Measurements from ENCODE around the gene H2BK1.

Gene H2BK1

GRCh38 chr7:151245360-151246101 lies 35.2 kb upstream of the H2BK1 start:
- DNase-seq (ENCODE audit: low read depth in 3 of 3) = peak in 1 of 3 donors; percentile 37

- no peak for DNase-seq (ENCODE audit: low read depth in 3 of 3)
Observed at GRCh38 chr7:151244841-151245346, 34.6 kb upstream of the H2BK1 start.

DNA sequence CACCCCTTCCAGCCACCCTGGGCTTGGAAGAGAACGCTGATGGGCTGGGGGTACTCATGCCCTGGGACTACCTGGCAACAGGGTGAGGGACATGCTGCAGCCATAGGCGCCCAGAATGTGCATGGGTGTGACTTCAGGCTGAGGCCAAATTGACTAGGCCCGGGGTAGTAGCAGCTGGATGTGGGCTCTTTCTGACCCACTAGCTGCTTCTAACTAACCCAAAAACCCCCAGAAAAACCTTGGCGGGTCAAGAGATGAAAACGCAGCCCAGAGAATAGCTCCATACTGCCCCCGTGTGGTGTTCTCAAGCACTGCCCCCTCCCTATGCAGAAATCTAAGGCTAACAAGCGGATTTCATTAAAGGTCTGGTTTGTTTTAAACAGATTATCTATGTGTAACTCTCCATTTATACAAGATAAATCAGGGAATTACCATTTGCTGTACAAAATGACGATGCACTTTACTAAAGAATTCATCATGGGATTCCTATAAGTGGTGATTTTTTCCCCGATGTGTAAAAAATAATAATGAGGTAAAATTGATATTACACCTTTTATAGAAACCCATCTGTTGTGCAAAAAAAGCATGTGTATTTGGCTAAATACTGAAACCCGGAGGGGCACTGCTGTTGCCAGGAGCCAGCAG lies 34.0 kb upstream of the H2BK1 start:
- no peak for DNase-seq (ENCODE audit: low read depth in 3 of 3)

GRCh38 chr7:151243408-151244195 lies 33.3 kb upstream of the H2BK1 start:
- no peak for DNase-seq (ENCODE audit: low read depth in 3 of 3)

DNA sequence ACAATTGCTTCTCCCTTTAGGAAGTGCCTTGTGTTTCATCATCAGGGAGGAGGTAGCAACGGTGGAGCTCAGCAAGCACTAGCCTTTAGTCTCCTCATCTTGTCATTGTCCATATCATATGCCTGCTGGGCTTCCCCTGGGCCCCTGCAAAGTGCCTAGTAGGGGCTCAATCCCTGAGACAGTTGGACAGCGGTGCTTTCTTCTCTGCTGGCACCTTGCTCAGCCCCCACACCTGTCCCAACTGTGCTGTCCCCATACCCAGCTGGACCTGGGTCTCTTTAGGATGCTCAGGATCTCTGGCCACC lies 32.7 kb upstream of the H2BK1 start:
- DNase-seq (ENCODE audit: low read depth in 3 of 3) = no peak

GRCh38 chr7:151242159-151243044 lies 32.1 kb upstream of the H2BK1 start:
- no peak for DNase-seq (ENCODE audit: low read depth in 3 of 3)

DNA sequence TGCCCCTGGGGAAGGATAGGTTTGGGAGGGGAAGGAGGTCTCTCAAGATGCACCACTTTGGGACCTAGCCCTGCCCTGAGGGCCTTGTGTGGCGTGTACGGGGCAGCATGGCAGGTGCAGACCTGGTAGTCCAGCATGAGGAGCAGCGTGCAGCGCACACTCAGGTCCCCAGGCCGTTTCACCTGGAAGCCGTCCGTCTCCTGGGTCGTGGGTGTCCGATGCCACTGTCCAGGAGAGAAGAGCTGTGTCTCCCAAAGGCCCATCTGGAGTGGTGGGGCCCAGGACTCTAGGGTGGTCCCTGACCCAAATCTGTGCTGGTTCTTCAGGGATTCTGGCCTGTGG lies 31.4 kb upstream of the H2BK1 start:
- DNase-seq (ENCODE audit: low read depth in 3 of 3) = no peak

GRCh38 chr7:151240942-151241754 lies 30.9 kb upstream of the H2BK1 start:
- no peak for DNase-seq (ENCODE audit: low read depth in 3 of 3)

DNA sequence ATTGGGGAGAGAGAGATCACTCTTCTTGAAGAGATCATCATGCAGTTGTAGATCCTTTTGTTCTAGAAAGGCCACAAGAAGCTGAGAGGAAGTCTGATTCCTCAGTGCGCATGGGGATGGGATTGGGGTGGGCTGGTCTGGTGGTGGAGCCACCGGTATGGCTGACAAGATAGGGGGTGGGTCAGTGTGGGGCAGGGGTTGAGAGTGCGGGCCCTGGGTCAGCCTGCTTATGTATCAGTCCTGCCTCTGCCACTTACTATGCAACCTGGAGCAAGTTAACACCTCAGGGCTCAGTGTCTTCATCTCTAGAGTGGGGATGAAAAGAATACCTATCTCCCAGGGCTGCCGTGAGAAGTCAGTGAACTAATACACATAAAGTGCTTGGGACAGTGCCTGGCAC lies 30.2 kb upstream of the H2BK1 start:
- DNase-seq (ENCODE audit: low read depth in 3 of 3) = no peak

- no peak for DNase-seq (ENCODE audit: low read depth in 3 of 3)
Observed at GRCh38 chr7:151239837-151240459, 29.7 kb upstream of the H2BK1 start.

DNA sequence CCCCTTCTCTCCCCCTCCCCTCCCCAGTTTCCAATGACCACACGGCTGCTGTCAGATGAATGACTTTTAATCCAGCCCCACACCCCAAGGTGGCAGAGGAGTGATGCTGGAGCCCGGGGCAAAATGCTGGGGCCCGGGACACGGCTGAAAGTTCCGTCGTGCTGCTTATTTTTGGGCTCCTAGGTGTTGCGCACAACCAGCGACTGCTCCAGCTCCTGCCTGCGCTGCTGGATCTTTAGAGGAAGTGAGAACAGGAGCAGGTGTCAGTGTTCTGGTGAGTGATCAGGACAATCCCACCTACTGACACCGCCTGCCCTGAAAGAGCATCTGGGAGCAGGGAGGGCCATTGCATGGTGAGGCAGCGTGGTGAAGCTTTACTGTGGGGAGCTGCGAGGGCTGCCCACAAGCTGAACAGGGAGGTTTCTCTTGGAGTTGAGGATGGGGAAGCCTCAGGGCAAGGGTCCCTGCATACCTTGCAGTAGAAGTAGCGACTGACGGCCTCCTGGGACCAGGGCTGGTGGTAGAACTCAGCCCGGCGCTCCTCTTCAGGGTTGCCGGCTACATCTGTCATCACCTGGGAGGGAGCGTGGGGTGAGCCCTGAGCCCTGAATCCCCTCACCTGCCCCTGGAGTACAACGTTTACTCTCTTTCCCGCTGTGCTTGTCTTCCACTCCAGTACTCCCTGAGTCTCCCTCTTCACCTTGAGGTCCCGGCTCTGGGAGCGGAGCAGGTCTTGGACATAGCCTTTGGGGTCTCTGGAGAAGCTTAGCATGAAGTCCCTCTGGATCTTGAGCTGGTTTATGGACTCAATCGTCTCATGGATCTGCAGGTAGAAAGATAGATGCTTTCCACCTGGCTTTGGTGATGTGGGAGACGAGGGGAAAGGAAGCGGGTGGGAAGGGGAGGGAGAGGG lies 28.9 kb upstream of the H2BK1 start:
- no peak for DNase-seq (ENCODE audit: low read depth in 3 of 3)

DNA sequence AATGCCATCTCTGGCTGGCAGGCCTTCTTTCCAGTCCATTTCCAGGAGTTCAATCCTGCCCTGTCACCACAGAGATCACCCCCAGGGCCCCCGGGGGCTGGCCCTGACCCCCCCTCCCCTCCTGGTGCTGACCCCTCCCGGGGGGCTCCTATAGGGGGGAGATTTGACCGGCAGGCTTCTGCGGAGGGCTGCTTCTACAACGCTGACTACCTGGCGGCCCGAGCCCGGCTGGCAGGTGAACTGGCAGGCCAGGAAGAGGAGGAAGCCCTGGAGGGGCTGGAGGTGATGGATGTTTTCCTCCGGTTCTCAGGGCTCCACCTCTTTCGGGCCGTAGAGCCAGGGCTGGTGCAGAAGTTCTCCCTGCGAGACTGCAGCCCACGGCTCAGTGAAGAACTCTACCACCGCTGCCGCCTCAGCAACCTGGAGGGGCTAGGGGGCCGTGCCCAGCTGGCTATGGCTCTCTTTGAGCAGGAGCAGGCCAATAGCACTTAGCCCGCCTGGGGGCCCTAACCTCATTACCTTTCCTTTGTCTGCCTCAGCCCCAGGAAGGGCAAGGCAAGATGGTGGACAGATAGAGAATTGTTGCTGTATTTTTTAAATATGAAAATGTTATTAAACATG lies 28.0 kb upstream of the H2BK1 start:
- DNase-seq (ENCODE audit: low read depth in 3 of 3) = no peak

- no peak for DNase-seq (ENCODE audit: low read depth in 3 of 3)
Observed at GRCh38 chr7:151237244-151238189, 27.2 kb upstream of the H2BK1 start.

GRCh38 chr7:151236406-151236805 lies 26.1 kb upstream of the H2BK1 start:
- no peak for DNase-seq (ENCODE audit: low read depth in 3 of 3)

DNA sequence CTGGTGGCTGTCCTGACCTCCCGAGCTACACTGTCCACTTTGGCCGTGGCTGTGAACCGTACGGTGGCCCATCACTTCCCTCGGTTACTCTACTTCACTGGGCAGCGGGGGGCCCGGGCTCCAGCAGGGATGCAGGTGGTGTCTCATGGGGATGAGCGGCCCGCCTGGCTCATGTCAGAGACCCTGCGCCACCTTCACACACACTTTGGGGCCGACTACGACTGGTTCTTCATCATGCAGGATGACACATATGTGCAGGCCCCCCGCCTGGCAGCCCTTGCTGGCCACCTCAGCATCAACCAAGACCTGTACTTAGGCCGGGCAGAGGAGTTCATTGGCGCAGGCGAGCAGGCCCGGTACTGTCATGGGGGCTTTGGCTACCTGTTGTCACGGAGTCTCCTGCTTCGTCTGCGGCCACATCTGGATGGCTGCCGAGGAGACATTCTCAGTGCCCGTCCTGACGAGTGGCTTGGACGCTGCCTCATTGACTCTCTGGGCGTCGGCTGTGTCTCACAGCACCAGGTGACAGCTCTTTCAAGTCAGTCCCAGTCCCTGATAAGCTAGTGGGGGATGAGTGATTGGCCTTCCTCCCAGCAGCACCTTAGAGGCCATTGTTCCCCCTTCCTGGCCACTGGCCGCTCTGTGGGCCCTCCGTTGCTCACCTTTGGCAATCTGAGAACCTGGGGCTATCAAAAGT lies 25.0 kb upstream of the H2BK1 start:
- no peak for DNase-seq (ENCODE audit: low read depth in 3 of 3)

GRCh38 chr7:151233804-151234203 lies 23.5 kb upstream of the H2BK1 start:
- no peak for DNase-seq (ENCODE audit: low read depth in 3 of 3)

Measured in stimulated activated CD4-positive, alpha-beta T cell treated with anti-CD3 and anti-CD28 coated beads, TNF-alpha, amount 100 ng/mL, for 48 hours (primary cell).